ENCODE results near the gene BMP2.
A peak's percentile ranks its signal among the peaks of the same experiment; 100 is the strongest.

Gene BMP2

GRCh38 chr20:6768228-6769140 is 998 bp downstream of the BMP2 start:
- no peak for DNase-seq

- DNase-seq: no peak
Observed at GRCh38 chr20:6769903-6770785, 2.7 kb downstream of the BMP2 start.

- no peak for DNase-seq
Observed at GRCh38 chr20:6770786-6771100, 3.3 kb downstream of the BMP2 start.

- no peak for DNase-seq
Observed at GRCh38 chr20:6780433-6781190, 13.1 kb downstream of the BMP2 start.

- no peak for DNase-seq
Observed at GRCh38 chr20:6783752-6784151, 16.3 kb downstream of the BMP2 start.

GRCh38 chr20:6784210-6784631 is 16.7 kb downstream of the BMP2 start:
- no peak for DNase-seq

- DNase-seq: no peak
Observed at GRCh38 chr20:6784767-6785166, 17.3 kb downstream of the BMP2 start.

GRCh38 chr20:6786548-6786947 is 19.1 kb downstream of the BMP2 start:
- no peak for DNase-seq

GRCh38 chr20:6792789-6793188 is 25.3 kb downstream of the BMP2 start:
- DNase-seq: no peak

GRCh38 chr20:6802227-6802626 is 34.7 kb downstream of the BMP2 start:
- DNase-seq: no peak

GRCh38 chr20:6806275-6806674 is 38.8 kb downstream of the BMP2 start:
- no peak for DNase-seq

- DNase-seq: no peak
Observed at GRCh38 chr20:6811262-6812035, 44.0 kb downstream of the BMP2 start.

- DNase-seq: peak; percentile 28 to 68
Observed at GRCh38 chr20:6812530-6812929, 45.0 kb downstream of the BMP2 start.

- no peak for DNase-seq
Observed at GRCh38 chr20:6814945-6815344, 47.5 kb downstream of the BMP2 start.

- no peak for DNase-seq
Observed at GRCh38 chr20:6818033-6818808, 50.7 kb downstream of the BMP2 start.

GRCh38 chr20:6819599-6819998 is 52.1 kb downstream of the BMP2 start:
- DNase-seq: no peak

- no peak for DNase-seq
Observed at GRCh38 chr20:6824401-6824800, 56.9 kb downstream of the BMP2 start.

GRCh38 chr20:6827472-6827871 is 60.0 kb downstream of the BMP2 start:
- no peak for DNase-seq

- DNase-seq: peak; percentile 34 to 40
Observed at GRCh38 chr20:6828794-6829423, 61.4 kb downstream of the BMP2 start.

- DNase-seq: no peak
Observed at GRCh38 chr20:6829510-6830116, 62.1 kb downstream of the BMP2 start.
